Vagina (tissue), 2 donors: ENCODE measurements around the gene CFAP99. TPM values are rescaled to one million over a fixed set of nuclear protein-coding genes. Genes with fewer than 3 reads are reported as not detected.

Experiments
- DNase-seq, 2 donors: peaks; one replicate each; pipeline ENCODE4 v3.0.0-alpha.2; 2017; ENCODE audit errors: extremely low spot score in 2 of 2
- H3K27ac ChIP-seq: fragments of 200-600 bp; sonication (generic); one replicate; pipeline ENCODE4 v1.5.1; 2019
- H3K27me3 ChIP-seq: fragments of 200-600 bp; sonication (generic); one replicate; pipeline ENCODE4 v1.5.1; 2019
- H3K36me3 ChIP-seq, 2 donors: fragments of 200-600 bp; sonication (generic); one replicate each; pipeline ENCODE4 v1.5.1; 2017 to 2019
- H3K4me1 ChIP-seq: fragments of 200-600 bp; sonication (generic); one replicate; pipeline ENCODE4 v1.5.1; 2019
- H3K4me3 ChIP-seq, 2 donors: fragments of 200-600 bp; sonication (generic); 1 replicate in 1 of 2; 2 replicates in 1 of 2; pipeline ENCODE4 v1.5.1; 2016 to 2019
- H3K9me3 ChIP-seq: fragments of 200-600 bp; sonication (generic); one replicate; pipeline ENCODE4 v1.5.1; 2019
- POLR2A ChIP-seq, 2 donors: fragments of 450-650 bp; IDR thresholded peaks; one replicate each; pipeline ENCODE4 v1.6.1; 2017; ENCODE audit warnings: antibody characterized with exemption in 2 of 2, mild to moderate bottlenecking in 2 of 2, moderate library complexity in 2 of 2
- POLR2AphosphoS5 ChIP-seq, 2 donors: sonication (generic); formaldehyde crosslinking; IDR thresholded peaks; one replicate each; pipeline ENCODE4 v1.9.0; 2017; ENCODE audit warnings: antibody characterized with exemption in 2 of 2, mild to moderate bottlenecking in 2 of 2, low read depth in 1 of 2; ENCODE audit not compliant: insufficient read depth in 1 of 2
- intact Hi-C: fragments of 100-400 bp; cut with DNase I; formaldehyde crosslinking; loops from one replicate; pipeline ENCODE4 v1.15.1; 2023
- total RNA-seq: library from RNA; depleted of rRNA; stranded (reverse); fragments of >200 nt; gene quantifications from one replicate; pipeline ENCODE4 v1.2.3, GENCODE V29; 2016
- TF ChIP-seq, protein P1 (sequence below), 3 experiments: fragments of 450-650 bp in 2 of 3; fragments of 200-600 bp in 1 of 3; sonication (generic) in 1 of 3; IDR thresholded peaks; one replicate each; pipeline ENCODE4 v1.5.1; 2017 to 2019; ENCODE audit warnings: antibody characterized with exemption in 3 of 3, mild to moderate bottlenecking in 2 of 3, moderate library complexity in 2 of 3

The CFAP99 gene
- total RNA-seq, 1 donor from 2014 or later = not detected

GRCh38 chr4:2501034-2501594, 82.4 kb downstream of the CFAP99 start:
- TF ChIP-seq, protein P1, sequence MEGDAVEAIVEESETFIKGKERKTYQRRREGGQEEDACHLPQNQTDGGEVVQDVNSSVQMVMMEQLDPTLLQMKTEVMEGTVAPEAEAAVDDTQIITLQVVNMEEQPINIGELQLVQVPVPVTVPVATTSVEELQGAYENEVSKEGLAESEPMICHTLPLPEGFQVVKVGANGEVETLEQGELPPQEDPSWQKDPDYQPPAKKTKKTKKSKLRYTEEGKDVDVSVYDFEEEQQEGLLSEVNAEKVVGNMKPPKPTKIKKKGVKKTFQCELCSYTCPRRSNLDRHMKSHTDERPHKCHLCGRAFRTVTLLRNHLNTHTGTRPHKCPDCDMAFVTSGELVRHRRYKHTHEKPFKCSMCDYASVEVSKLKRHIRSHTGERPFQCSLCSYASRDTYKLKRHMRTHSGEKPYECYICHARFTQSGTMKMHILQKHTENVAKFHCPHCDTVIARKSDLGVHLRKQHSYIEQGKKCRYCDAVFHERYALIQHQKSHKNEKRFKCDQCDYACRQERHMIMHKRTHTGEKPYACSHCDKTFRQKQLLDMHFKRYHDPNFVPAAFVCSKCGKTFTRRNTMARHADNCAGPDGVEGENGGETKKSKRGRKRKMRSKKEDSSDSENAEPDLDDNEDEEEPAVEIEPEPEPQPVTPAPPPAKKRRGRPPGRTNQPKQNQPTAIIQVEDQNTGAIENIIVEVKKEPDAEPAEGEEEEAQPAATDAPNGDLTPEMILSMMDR (IDR thresholded peaks at IDR 0.05) = no peak
- no peak for TF ChIP-seq POLR2AphosphoS5 (IDR thresholded peaks at IDR 0.05; ENCODE audit: insufficient read depth in 1 of 2, low read depth in 1 of 2)
- no peak for TF ChIP-seq POLR2A (IDR thresholded peaks at IDR 0.05)
- intact Hi-C loops = no loop called here
- H3K4me3 ChIP-seq = no peak overlapping the region
- no peaks in the 10 kb centered on the region for H3K9me3 ChIP-seq
- no peak overlapping the region for H3K27ac ChIP-seq
- DNase-seq = no peak
- H3K36me3 ChIP-seq = peaks cover 0 to 59% of the 10 kb centered on the region in 2 donors
- H3K4me1 ChIP-seq = no peaks in the 10 kb centered on the region
- no peaks in the 10 kb centered on the region for H3K27me3 ChIP-seq

GRCh38 chr4:2503809-2504208, 85.1 kb downstream of the CFAP99 start:
- no peak for DNase-seq
- H3K4me3 ChIP-seq = no peak overlapping the region
- TF ChIP-seq, protein P1 (IDR thresholded peaks at IDR 0.05) = no peak
- no peak for TF ChIP-seq POLR2AphosphoS5 (IDR thresholded peaks at IDR 0.05; ENCODE audit: insufficient read depth in 1 of 2, low read depth in 1 of 2)
- no peak for TF ChIP-seq POLR2A (IDR thresholded peaks at IDR 0.05)
- H3K9me3 ChIP-seq = no peaks in the 10 kb centered on the region
- H3K36me3 ChIP-seq = peaks cover 0 to 40% of the 10 kb centered on the region in 2 donors
- H3K27ac ChIP-seq = no peak overlapping the region
- H3K4me1 ChIP-seq = no peaks in the 10 kb centered on the region
- intact Hi-C loops = no loop called here
- no peaks in the 10 kb centered on the region for H3K27me3 ChIP-seq

DNA sequence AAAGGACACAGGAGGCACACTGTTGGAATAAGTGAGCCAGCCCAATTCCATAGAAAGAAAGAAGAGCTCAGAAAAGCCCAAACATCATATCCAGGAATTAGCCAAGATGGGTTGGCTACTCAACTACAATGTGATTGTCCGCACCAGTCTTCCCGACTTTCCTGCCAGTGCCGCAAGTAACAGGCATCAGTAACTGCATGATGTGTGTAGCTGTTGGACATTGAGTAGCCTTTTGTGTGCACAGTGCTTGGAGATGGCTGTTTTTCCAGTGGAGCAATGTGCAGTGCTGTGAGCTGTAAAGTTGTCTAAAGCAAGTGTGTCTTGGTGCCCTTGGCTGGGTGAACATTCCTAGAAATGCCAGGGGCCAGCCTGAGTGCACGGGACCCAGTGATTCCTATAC, 88.5 kb downstream of the CFAP99 start:
- intact Hi-C loops = no loop called here
- H3K4me1 ChIP-seq = no peaks in the 10 kb centered on the region
- TF ChIP-seq, protein P1 (IDR thresholded peaks at IDR 0.05) = no peak
- TF ChIP-seq POLR2AphosphoS5 (IDR thresholded peaks at IDR 0.05; ENCODE audit: insufficient read depth in 1 of 2, low read depth in 1 of 2) = no peak
- TF ChIP-seq POLR2A (IDR thresholded peaks at IDR 0.05) = no peak
- H3K4me3 ChIP-seq = no peak overlapping the region
- peaks cover 0 to 18% of the 10 kb centered on the region in 2 donors for H3K36me3 ChIP-seq
- H3K27me3 ChIP-seq = no peaks in the 10 kb centered on the region
- H3K9me3 ChIP-seq = no peaks in the 10 kb centered on the region
- no peak overlapping the region for H3K27ac ChIP-seq
- DNase-seq = no peak

DNA sequence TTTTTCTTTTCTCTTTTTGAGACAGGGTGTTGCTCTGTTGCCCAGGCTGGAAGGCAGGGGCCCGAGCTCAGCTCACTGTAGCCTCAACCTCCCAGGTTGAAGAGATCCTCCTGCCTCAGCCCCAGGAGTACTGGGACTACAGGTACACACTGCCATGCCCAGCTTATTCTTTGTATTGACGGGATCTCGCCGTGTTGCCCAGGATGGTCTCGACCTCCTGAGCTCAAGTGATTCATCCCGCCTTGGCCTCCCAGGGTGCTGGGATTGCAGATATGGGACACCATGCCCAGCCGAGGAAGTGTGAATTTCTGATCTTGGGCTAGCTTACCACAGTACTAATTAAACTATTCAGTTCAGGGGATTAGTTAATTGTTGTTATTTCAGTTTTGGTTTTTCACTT, 89.1 kb downstream of the CFAP99 start:
- Histone ChIP-seq H3K27ac (no peak overlapping the region), H3K27me3 (no peaks in the 10 kb centered on the region), H3K4me1 (no peaks in the 10 kb centered on the region), H3K9me3 (no peaks in the 10 kb centered on the region), H3K36me3 (peaks cover 0 to 24% of the 10 kb centered on the region in 2 donors), H3K4me3 (no peak overlapping the region)
- TF ChIP-seq, protein P1 (IDR thresholded peaks at IDR 0.05) = no peak
- TF ChIP-seq POLR2AphosphoS5 (IDR thresholded peaks at IDR 0.05; ENCODE audit: insufficient read depth in 1 of 2, low read depth in 1 of 2) = no peak
- no peak for TF ChIP-seq POLR2A (IDR thresholded peaks at IDR 0.05)
- DNase-seq = no peak
- intact Hi-C loops = no loop called here

DNA sequence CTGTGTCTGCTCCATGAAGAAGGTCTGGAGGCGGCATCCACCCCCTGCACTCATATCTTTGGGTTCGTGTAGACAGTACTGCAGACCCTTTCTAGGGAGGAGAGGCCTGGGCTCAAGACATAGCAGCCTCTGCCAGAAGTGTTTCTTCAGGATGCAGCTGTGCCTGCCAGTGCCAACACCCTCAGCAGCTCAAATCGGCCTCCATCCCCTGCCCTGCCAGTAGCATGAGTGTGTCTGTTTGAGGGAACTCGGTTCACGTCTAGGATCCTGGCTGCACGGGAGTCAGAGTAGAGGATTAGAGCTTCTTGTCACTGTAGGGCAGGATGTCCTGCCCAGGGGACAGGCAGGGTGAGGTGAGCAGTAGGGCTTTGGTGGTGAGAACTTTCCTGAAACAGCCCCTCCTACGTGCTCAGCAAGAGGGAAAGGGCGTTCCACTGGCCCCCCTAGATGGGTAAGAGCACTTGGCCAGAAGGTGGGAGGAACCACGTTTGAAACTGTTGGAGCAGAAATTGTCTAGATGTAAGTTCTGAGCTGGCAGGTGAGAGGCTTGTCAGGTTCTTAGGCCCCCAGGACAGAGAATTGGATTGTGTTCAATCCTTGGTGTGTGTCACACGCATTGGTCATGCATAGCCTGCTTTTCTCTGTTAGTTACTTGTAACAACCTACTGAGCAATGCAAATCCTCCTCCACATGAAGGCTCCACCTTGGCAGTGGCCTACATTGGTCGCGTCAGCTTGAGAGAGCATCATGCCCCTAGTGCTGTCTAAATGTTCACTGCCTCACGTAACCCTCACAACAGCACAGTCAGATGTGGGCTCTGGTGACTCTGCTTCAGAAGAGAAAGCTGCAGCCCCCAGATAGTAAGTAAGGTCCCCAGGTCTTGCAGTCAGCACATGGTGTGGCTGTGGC, 91.8 kb downstream of the CFAP99 start:
- H3K36me3 ChIP-seq = peaks cover 0 to 48% of the 10 kb centered on the region in 2 donors
- H3K4me1 ChIP-seq = no peaks in the 10 kb centered on the region
- no peak for DNase-seq
- H3K27ac ChIP-seq = no peak overlapping the region
- H3K27me3 ChIP-seq = no peaks in the 10 kb centered on the region
- intact Hi-C loops = no loop called here
- no peak overlapping the region for H3K4me3 ChIP-seq
- TF ChIP-seq POLR2AphosphoS5 (IDR thresholded peaks at IDR 0.05; ENCODE audit: insufficient read depth in 1 of 2, low read depth in 1 of 2) (no peak), POLR2A (IDR thresholded peaks at IDR 0.05) (no peak)
- TF ChIP-seq, protein P1 (IDR thresholded peaks at IDR 0.05) = no peak
- H3K9me3 ChIP-seq = no peaks in the 10 kb centered on the region
